HG03066 (cell line): ENCODE measurements around the gene RAB24.

Experiments used
- ATAC-seq: cut with Tn5 transposase; IDR thresholded peaks from one replicate; pipeline ENCODE4 v1.9.1; 2021; ENCODE audit warnings: low read depth; ENCODE audit not compliant: unreplicated experiment

RAB24 gene

DNA sequence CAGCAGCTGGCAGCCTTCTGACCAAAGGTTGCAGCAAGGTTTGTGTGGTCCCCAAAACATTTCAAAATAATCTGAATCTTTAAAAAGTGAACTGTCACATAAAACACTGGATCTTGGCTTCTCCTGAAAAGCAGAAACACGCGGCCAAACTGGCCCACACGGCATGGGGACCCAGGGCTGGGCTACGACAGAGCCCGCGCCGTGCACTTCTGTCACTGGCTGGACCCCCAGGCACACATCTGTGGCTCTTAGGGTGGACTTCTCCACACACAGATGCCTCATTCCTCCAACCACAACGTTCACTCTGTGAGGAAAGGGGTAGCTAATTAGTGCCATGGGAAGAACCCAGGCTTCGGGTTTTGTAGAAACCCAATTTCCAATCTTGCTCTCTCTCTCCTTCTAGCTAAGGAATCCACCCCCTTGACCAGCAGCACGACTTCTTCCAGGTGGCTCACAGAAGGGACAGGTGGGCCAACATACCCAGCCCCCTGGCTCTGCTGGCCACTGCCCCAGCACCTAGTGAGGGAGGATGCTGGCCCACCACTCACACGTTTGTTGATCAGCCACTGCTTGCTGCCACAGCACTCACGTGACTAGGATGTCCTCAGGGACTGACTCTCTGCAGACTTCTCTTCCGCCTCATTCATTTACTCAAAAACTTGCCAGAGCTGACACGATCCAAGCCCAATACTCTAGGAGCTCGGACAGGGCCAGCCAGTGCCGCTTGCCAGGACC, 30.1 kb upstream of the RAB24 start:
- ATAC-seq = no peak

DNA sequence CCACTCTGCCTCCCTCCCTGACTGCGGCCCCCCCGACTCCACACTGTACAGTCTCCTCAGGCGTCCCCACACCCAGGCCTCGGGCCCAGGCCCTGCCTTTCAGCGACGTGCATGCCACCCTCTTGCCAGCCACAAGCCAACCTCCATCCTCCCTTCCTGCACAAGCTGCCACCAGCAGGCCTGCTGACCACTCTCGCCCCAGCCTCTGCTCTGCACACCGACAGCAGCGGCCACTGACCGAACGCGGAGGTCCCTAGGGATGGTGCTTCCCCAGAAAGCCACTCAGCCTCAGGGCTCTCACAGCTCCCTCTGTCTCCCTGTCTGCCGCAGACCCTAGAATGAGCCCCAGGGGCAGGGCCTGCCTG, 29.4 kb upstream of the RAB24 start:
- no peak for ATAC-seq

DNA sequence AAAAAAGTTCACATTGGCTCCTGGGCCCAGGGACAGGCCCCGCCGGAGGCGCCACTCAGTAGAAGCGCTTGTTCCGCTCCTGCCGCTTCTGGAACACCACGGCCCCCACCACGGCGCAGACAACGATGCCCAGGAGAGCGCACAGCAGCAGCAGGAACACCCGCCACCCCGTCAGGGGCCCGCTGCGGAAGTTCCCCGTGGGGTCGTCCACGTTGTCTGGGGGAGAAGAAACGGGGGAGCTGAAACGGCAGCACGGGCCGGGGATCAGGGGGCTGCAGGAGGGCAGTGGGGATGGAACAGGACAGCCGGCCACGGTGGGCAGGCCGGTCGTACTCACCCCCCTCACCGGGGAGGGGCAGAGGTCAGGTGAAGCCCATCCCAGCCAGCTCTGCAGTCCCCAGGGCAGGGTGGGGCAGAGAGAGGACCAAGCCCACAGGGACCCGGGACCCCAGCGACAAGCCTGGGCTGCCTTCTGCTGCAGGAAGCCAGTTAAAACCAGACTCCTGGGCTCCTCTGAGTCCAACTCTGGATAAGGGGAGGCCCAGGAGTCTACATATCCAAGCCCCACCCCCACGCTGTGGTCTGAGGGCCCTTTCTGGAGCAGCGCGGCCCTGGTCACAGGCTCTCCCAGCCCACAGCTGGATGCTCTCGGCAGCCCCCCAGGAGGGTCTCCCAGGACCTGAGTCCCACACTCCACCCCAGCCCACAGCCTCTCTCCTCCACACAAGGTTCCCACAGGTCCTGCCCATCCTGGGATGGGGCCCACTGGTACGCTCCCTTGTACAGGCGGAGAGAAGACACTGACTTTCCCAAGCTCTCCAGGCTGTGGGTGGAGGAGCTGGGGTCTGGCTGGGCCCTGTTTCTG, 28.7 kb upstream of the RAB24 start:
- no peak for ATAC-seq

DNA sequence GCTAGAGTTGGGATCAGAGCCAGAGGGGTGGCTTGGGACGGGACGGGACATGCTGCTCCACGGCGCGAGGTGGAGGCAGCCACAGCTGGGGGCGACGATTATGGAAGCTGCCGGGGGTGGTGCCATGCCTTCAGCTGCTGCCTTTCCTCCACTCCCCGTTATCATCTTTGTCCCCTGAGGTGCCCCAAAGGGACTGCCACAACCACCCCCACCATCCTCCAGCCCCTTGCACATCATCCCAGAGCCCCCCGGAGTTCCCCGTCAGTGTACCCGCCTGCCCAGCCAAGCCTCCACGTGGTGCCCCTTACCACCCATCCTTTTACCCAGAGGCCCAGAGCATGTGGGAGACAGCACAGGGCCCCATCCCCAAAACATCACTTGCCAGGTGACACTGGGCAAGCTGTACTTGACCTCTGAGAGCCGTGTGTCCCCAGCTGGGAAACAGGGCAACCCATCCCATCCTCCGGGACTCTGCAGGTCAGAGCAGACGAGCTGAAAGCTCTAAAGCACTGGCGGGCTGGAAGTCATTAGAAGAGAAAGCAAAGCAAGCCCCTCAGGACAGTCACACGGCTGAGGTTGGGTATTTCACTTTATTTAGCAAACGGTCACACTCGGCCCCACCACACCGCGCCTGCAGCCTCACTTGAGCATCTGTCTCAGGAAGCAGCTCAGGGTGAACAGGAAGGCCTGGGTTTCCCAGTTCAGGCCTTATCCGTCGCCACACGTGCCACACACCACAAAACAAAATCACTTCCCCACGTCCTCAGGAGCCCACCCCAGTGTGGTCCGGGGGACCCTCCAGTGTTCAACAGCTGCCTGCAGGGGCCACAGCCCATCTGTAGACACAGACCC, 27.7 kb upstream of the RAB24 start:
- ATAC-seq = no peak

DNA sequence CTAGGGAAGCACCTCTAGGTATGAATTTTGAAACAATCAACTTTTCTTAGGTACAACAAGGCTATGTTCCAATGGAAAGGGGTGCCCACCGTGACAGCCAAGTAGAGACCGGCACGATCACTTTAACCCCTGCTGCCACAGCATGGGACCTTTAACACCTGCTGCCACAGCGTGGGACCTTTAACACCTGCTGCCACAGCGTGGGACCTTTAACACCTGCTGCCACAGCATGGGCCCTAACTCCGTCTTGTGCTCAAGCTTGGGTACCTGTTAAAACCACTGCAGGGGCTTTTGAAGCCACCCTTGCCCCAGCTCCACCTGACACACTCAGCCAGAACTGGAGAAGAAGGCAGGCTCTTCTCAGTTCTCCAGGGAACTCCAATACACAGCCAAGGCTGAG, 26.4 kb upstream of the RAB24 start:
- ATAC-seq = no peak

DNA sequence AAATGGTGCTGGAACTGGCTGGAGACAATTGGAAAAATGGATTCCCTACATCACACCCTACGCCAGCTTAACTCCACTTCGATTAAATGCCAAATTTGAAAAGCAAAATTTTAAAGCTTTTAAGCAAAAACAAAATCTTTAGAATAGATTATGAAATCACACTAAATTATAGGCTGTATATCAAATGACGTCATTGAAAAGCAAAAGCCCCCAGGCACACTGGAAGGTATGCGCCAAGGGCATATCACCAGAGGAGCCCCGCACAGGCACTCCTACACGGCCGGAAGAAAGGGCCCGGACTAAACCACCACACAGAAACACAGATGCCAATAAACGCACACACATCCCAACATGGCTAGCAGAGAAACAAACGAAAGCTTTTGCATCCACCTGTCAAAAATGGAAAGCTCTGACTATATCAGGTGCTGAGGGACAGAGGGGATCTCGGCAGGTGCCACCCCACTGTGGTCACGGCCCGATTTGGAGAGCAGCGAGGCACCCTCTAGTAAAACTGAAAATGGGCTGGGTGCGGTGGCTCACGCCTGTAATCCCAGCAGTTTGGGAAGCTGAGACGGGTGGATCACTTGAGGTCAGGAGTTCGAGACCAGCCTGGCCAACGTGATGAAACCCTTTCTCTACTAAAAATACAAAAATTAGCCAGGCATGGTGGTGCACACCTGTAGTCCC, 25.2 kb upstream of the RAB24 start:
- ATAC-seq = no peak

DNA sequence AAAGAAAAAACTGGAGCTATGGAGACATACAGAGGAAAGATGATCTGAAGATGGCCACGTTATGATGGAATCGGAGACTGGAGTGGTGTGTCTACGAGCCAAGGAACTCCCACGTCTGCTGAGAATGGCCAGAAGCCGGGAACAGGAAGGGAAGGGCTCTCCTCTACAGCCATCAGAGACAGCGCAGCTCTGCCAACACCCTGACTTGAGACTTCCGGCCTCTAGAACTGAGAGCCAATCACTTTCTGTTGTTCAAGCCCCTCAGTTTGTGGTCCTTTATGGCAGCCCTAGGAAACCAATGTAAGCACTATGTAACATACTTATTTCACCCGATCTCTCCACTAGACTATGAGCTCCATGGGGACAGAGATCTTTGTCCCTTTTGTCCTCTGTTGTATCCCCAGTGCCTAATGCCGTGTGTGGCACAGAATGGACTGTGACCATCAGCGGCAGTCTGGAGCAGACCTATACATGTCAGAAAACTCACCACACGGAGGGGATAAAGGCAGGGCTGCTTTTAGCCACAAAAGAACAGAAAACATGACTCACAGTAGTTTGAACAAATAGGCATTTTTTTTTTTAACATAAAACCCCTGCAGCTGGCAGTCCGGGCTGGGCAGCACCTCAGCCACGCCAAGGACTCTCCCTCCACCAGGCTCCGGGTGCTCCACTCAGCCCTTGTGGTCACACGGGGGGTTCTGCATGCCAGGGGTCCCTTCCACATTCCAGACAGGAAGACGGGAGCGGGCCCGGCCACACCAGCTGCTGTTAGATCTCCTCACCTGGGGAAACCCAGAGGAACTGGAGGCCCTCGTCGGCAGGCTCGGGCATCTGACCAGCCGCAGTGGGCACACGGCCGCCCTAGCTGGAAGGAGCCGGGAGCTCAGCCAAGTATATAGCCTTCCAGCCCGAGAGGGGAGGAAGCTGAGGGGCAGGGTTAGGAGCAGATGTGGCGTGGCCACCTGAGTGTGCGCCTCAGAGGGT, 24.3 kb upstream of the RAB24 start:
- no peak for ATAC-seq

DNA sequence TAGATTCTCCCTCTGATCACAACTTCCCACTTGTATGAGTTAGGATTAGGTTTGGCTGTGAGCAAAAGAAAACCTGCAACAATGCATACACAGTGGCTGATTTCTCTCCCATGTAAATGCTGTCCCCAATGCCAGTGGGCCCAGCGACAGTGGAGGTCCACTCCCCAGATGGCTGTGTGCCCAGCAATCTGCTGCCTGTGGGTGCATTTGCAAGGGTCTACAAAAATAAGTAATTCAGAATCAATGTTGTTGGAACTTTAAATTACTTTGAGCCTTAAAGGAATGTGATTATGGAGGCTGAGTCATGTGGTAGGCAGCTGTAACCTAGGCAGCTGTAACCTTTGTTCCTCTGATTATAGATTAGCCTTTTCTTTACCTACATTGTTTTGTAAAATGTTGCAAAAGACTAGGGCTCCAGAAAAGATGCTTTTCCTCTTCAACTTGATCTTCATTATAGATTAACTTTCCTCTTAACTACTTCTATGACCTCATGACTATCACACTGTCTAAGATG, 22.4 kb upstream of the RAB24 start:
- ATAC-seq = no peak

DNA sequence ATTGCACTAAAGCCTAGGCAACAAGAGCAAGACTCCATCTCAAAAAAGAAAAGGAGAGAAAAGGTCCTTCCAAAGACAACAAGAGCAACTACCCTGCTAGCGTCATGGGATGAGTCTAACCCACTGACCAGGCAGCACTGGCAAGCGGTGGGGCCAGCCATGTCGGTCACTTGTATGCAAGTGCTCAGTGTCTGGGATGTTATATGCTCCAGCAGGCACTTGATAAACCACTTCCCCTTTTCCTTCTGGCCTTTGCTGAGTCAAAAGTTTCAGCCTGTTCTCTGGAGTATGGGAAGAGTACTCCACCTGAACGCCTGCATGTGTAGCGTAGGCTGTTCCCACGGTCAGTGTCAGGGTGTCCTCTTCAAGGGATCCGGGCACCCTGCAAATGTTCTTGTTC, 17.4 kb upstream of the RAB24 start:
- ATAC-seq = no peak

DNA sequence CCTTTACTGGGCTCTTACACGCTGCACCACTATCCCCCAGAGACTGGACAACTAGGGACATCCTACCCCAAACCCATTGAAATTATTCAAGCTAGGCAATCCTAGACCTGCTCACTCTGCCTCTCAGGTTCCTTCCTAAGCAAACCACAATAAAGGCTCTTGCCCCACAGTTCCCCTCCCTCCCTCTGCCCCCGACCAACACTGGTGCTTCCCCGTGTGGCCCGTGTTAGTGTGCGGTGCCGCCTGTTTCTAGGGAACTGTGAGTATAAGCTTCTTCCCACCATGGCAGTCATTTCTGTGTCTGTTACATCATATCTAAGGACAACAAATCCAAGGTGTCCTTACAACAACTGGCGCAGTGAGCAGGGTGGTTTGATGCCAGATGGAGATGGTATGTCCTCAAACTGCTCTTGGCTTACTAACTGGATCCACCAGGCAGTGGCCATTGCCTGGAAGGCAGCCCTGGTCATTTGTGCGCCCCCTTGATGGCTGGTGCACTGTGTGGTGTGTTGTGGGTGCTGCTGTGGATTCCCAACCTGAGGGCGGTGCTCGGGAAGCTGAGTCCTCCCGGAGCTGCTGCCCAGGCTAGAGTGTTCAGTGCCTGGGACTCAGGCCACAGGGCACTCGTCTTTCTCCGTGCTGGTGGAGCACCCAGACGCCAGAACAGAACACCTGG, 16.5 kb upstream of the RAB24 start:
- no peak for ATAC-seq

DNA sequence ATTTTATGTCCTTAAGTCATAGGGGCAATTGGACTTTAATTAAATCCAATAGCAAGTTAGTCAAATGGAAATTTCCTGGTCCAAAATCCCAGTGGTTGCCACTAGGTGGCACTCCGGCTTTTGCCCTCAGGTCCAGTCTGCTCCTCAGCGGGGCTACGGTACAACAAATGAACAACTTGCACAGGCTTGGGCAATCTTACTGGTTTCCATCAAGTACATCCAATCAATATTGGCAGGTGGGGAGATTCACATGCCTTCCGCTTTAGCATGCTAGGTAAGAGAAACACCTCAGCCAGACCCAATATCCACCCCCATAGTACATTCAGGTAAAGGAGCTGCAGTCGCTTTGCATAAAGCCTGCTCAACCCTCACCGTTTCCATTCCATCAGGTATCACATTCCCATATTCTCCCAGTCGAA, 14.4 kb upstream of the RAB24 start:
- ATAC-seq = no peak

DNA sequence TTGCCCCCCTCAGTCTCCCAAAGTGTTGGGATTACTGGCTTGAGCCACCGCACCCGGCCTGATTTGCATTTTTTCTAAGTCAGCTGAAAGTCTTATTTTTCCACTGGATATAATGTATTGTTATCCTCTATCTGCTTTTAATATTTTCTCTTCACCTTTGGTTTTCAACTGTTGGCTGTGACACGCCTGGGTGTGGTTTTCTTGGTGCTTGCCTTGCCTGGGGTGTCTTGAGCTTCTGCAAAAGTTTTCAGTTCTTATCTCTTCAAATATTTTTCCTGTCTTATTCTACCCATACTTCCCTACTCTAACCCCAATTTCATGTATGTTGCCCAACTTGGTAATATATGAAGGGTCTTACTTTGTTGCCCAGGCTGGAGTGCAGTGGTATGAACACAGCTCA, 12.5 kb upstream of the RAB24 start:
- ATAC-seq = no peak

DNA sequence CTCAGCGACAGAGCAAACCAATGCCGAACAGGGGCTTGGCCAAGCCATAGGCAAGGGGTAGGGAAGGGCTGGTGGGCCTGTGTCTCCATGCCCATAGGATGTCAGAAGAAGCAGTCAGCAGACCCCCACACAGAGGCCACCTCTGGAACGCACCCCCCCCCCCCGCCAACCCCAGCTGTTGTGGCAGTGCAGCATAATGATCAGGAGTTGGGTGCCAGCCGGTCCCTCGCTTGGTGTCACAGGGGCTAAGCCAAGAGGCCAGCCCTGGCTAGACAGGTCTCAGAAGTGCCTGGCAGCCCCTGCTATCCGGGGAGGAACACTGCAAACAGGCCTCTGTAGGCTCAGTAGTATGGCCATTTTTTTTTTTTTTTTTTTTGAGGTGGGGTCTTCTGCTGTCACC, 11.9 kb upstream of the RAB24 start:
- ATAC-seq = no peak

DNA sequence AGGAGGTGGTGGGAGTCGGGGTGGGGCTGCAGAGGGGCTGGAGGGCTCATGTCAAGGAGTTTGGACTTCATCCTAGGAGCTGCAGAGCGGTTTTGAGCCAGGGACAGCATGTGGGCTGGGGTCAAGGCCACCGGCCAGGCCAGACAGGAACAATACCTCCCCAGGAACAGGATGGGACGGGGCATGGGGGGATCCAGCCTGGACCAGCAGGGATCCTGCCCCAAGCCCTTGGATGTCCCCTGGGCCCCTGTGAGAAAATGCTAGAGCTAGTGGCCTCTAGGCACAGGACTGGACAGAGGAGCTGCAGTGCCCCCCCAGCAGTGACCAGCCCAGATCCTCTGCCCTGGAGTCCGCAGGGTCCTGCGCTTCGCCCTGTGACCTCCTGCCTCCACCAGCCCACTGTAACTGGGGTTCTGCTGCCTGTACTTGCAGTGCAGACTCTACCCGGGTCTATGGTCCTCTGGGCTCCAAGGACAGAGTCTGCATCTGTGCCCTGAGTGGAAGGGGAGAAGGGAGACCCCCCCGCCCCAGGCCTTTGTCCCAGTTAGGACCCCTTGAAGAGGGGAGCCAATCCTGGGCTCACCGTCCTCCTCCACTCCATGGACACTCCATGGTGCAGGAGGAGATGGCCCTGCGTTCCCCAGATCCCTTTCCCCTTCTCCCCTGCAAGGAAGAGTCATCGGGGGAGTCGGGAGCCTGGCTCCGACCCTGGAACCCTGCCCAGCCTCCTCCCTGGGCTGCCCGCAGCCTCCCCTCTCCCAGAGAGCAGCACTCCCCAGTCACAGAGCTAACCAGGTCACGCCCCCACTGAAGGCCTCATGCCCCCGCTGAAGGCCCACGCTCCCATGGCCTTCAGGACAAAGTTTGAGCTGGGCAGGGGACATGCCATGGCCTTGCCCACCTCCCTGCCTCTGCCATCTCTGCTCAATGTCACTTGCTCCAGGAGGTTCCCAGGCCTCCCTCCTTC, 11.1 kb upstream of the RAB24 start:
- no peak for ATAC-seq

DNA sequence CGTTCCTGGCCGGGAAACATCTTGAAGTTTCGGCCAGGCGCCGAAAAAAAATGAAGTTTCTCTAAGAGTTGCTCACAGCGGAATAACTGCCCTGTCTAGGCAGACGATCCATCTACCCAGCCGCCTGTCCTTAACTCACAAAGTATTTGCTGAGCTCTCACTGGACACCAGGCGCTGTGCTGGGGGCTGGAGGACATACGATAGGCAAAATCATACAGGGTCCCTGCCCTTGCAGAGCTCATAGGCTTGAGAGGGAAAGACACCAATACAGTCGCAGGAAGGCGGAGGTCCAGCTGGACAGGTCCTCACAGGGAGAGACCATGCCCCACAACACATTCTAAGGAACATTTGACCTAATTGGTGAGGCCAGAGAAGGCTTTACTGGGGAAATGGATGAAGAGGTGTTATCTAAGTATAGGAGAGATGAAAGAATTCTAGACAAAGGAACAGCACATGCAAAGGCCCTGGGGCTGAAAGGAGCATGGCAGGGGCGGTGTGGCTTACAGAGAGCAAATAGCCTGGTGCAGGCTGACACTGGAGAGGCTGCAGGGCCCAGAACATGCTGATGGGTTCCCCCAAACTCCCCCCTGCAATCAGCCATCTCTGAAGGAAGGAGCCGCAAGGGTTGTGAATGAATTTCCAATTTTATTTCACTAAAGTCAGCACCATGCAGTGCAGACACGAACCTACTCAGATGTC, 10.2 kb upstream of the RAB24 start:
- ATAC-seq = no peak

DNA sequence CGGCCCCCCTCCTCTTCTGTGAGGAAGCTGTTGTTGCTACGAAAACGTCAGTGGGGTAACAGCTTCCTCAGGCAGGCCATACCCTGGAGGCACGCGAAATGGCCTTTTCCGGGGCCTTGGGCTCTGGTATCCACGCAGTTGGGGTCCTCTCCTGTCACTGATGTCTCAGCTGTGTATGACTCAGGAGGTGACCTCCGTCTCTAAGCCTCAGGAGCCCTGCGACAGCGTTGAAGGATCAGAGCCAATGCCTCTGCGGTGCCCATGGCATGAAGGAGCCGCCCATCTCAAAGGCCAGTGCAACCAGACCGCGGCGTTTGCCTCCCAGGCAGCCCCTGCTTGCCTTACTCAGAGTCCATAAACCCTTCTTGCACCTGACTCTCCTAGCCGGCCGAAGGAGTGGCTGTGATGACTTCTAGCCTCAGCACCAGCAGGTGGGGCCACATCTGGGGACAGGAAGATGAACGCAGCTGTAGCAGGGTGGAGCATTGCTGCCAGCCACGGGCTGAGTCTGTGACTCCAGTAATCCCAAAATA, 9.2 kb upstream of the RAB24 start:
- peak; percentile 30 for ATAC-seq
